Measurements from ENCODE around the gene IRF9. TPM values are rescaled to one million over a fixed set of nuclear protein-coding genes. Genes with fewer than 3 reads are reported as not detected.

IRF9 gene
- total and polyA plus RNA-seq, 2 of the 13 experiments (the other 11 are each of a cell fraction or from before 2014, with no cell fraction given): 14.9 to 49.7 TPM

DNA sequence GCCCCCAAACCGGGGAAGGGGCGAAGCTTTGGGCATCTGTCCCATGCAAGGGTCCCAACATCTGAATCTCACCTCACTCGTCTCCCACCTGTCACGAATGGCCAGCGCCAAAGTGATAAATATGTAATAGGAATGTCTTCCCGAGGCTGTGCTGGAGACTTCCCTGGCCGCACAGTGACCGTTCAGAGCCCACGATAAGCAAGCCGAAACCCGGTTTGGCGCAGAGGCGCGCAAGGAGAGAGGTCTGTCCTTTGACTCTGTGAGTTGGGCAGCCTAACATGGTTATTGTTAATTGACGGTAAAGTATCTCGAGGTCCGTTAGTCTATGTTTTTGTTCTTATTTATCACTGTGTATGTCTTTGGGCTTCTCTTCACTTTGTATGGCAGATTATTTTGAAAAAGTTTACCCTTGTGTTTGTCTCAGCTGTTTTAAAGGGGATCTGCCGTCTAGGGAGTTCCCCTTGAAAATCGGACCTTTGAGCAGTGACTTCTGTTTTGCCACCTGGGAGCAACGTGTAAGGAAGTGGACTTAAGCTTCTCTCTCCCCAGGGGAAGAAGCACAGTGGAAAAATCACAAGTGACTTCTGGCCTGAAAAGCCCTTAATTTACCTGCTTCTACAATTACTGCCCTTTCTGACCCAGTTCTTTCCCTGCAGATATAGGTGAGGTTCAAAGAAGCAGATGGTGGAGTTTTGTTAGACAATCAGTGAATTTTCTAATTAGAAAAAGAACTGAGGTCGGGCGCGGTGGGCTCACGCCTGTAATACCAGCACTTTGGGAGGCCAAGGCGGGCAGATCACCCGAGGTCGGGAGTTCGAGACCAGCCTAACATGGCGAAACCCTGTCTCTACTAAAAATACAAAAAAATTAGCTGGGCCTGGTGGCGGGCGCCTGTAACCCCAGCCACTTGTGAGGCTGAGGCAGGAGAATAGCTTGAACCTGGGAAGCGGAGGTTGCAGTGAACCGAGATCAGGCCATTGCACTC is 35.3 kb downstream of the IRF9 start (continued):
- TF ChIP-seq, protein P1, sequence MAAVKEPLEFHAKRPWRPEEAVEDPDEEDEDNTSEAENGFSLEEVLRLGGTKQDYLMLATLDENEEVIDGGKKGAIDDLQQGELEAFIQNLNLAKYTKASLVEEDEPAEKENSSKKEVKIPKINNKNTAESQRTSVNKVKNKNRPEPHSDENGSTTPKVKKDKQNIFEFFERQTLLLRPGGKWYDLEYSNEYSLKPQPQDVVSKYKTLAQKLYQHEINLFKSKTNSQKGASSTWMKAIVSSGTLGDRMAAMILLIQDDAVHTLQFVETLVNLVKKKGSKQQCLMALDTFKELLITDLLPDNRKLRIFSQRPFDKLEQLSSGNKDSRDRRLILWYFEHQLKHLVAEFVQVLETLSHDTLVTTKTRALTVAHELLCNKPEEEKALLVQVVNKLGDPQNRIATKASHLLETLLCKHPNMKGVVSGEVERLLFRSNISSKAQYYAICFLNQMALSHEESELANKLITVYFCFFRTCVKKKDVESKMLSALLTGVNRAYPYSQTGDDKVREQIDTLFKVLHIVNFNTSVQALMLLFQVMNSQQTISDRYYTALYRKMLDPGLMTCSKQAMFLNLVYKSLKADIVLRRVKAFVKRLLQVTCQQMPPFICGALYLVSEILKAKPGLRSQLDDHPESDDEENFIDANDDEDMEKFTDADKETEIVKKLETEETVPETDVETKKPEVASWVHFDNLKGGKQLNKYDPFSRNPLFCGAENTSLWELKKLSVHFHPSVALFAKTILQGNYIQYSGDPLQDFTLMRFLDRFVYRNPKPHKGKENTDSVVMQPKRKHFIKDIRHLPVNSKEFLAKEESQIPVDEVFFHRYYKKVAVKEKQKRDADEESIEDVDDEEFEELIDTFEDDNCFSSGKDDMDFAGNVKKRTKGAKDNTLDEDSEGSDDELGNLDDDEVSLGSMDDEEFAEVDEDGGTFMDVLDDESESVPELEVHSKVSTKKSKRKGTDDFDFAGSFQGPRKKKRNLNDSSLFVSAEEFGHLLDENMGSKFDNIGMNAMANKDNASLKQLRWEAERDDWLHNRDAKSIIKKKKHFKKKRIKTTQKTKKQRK (IDR thresholded peaks at IDR 0.05; ENCODE audit: low read length): no peak
- TF ChIP-seq ADNP (CRISPR knock-in tag; IDR thresholded peaks at IDR 0.05) (peak; percentile 78), ZNF616 (CRISPR knock-in tag; IDR thresholded peaks at IDR 0.05; ENCODE audit: low read depth) (no peak), ZSCAN20 (CRISPR knock-in tag; IDR thresholded peaks at IDR 0.05; ENCODE audit: borderline replicate concordance) (peak; percentile 29; the same call in 1 of the 2 replicates), ZNF562 (CRISPR knock-in tag; IDR thresholded peaks at IDR 0.05; ENCODE audit: borderline replicate concordance) (no peak), KLF13 (CRISPR knock-in tag; IDR thresholded peaks at IDR 0.05) (no peak; the same call in 1 of the 2 replicates), JDP2 (CRISPR knock-in tag; IDR thresholded peaks at IDR 0.05; ENCODE audit: borderline replicate concordance) (no peak), RCOR2 (CRISPR knock-in tag; IDR thresholded peaks at IDR 0.05) (no peak), ZSCAN12 (CRISPR knock-in tag; IDR thresholded peaks at IDR 0.05) (peak; percentile 62; the same call in 1 of the 2 replicates), SP2 (CRISPR knock-in tag; IDR thresholded peaks at IDR 0.05) (no peak), MATR3 (CRISPR knock-in tag; IDR thresholded peaks at IDR 0.05) (0 out of 2 replicates have a peak, but pooled peaks have one; percentile 15), ZNF44 (CRISPR knock-in tag; IDR thresholded peaks at IDR 0.05) (no peak), ZFP82 (CRISPR knock-in tag; IDR thresholded peaks at IDR 0.05; ENCODE audit: borderline replicate concordance) (no peak)
- TF ChIP-seq, protein P2, sequence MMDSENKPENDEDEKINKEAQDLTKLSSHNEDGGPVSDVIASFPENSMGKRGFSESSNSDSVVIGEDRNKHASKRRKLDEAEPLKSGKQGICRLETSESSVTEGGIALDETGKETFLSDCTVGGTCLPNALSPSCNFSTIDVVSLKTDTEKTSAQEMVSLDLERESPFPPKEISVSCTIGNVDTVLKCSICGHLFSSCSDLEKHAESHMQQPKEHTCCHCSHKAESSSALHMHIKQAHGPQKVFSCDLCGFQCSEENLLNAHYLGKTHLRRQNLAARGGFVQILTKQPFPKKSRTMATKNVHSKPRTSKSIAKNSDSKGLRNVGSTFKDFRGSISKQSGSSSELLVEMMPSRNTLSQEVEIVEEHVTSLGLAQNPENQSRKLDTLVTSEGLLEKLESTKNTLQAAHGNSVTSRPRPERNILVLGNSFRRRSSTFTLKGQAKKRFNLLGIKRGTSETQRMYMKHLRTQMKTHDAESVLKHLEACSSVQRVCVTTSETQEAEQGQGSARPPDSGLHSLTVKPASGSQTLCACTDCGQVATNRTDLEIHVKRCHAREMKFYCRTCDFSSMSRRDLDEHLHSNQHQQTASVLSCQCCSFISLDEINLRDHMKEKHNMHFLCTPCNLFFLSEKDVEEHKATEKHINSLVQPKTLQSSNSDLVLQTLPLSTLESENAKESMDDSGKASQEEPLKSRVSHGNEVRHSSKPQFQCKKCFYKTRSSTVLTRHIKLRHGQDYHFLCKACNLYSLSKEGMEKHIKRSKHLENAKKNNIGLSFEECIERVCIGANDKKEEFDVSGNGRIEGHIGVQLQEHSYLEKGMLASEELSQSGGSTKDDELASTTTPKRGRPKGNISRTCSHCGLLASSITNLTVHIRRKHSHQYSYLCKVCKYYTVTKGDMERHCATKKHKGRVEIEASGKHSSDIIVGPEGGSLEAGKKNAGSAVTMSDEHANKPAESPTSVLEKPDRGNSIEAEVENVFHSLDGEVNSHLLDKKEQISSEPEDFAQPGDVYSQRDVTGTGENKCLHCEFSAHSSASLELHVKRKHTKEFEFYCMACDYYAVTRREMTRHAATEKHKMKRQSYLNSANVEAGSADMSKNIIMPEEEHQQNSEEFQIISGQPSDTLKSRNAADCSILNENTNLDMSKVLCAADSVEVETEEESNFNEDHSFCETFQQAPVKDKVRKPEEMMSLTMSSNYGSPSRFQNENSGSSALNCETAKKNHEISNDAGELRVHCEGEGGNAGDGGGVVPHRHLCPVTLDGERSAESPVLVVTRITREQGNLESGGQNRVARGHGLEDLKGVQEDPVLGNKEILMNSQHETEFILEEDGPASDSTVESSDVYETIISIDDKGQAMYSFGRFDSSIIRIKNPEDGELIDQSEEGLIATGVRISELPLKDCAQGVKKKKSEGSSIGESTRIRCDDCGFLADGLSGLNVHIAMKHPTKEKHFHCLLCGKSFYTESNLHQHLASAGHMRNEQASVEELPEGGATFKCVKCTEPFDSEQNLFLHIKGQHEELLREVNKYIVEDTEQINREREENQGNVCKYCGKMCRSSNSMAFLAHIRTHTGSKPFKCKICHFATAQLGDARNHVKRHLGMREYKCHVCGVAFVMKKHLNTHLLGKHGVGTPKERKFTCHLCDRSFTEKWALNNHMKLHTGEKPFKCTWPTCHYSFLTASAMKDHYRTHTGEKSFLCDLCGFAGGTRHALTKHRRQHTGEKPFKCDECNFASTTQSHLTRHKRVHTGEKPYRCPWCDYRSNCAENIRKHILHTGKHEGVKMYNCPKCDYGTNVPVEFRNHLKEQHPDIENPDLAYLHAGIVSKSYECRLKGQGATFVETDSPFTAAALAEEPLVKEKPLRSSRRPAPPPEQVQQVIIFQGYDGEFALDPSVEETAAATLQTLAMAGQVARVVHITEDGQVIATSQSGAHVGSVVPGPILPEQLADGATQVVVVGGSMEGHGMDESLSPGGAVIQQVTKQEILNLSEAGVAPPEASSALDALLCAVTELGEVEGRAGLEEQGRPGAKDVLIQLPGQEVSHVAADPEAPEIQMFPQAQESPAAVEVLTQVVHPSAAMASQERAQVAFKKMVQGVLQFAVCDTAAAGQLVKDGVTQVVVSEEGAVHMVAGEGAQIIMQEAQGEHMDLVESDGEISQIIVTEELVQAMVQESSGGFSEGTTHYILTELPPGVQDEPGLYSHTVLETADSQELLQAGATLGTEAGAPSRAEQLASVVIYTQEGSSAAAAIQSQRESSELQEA (CRISPR knock-in tag; IDR thresholded peaks at IDR 0.05; ENCODE audit: not compliant biosample characterization): no peak
- TF ChIP-seq, protein P3, sequence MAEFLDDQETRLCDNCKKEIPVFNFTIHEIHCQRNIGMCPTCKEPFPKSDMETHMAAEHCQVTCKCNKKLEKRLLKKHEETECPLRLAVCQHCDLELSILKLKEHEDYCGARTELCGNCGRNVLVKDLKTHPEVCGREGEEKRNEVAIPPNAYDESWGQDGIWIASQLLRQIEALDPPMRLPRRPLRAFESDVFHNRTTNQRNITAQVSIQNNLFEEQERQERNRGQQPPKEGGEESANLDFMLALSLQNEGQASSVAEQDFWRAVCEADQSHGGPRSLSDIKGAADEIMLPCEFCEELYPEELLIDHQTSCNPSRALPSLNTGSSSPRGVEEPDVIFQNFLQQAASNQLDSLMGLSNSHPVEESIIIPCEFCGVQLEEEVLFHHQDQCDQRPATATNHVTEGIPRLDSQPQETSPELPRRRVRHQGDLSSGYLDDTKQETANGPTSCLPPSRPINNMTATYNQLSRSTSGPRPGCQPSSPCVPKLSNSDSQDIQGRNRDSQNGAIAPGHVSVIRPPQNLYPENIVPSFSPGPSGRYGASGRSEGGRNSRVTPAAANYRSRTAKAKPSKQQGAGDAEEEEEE (CRISPR knock-in tag; IDR thresholded peaks at IDR 0.05; ENCODE audit: borderline replicate concordance): no peak

Data from HepG2 (cell line).